ENCODE measurements around the gene STAT5B.

The STAT5B gene

GRCh38 chr17:42178817-42179216 is 97.4 kb downstream of the STAT5B start:
- no peak for DNase-seq (ENCODE audit: low spot score)

GRCh38 chr17:42177684-42178083 is 98.5 kb downstream of the STAT5B start:
- no peak for DNase-seq (ENCODE audit: low spot score)

- DNase-seq (ENCODE audit: low spot score): no peak
Observed at GRCh38 chr17:42174126-42174783, 101.9 kb downstream of the STAT5B start.

- DNase-seq (ENCODE audit: low spot score): no peak
Observed at GRCh38 chr17:42171831-42172230, 104.4 kb downstream of the STAT5B start.

GRCh38 chr17:42169351-42169750 is 106.8 kb downstream of the STAT5B start:
- DNase-seq (ENCODE audit: low spot score): no peak

- DNase-seq (ENCODE audit: low spot score): no peak
Observed at GRCh38 chr17:42167807-42168206, 108.4 kb downstream of the STAT5B start.

GRCh38 chr17:42166196-42166763 is 109.9 kb downstream of the STAT5B start:
- DNase-seq (ENCODE audit: low spot score): no peak

GRCh38 chr17:42165751-42166150 is 110.4 kb downstream of the STAT5B start:
- DNase-seq (ENCODE audit: low spot score): no peak

GRCh38 chr17:42163696-42164407 is 112.3 kb downstream of the STAT5B start:
- no peak for DNase-seq (ENCODE audit: low spot score)

DNA sequence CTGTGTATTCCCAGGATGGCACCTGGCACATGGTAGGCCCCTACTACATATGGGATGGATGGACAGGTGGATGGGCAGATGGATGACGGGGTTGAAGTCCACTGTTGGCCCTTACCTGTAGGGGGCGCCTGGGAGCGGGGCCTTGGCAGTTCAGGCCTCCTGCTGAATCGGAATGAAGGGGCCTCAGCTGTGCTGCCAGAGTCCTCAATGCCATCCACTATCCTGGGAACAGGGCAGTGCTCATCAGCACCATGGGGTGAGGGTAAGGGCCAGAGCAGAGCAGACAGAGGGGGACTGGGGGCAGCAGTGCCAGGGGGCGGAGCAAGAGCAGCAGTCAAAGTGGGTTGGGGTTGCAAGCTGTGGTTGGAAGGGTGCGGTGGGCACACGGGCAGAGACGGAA is 113.1 kb downstream of the STAT5B start:
- DNase-seq (ENCODE audit: low spot score): no peak

- no peak for DNase-seq (ENCODE audit: low spot score)
Observed at GRCh38 chr17:42160531-42160910, 115.7 kb downstream of the STAT5B start.

DNA sequence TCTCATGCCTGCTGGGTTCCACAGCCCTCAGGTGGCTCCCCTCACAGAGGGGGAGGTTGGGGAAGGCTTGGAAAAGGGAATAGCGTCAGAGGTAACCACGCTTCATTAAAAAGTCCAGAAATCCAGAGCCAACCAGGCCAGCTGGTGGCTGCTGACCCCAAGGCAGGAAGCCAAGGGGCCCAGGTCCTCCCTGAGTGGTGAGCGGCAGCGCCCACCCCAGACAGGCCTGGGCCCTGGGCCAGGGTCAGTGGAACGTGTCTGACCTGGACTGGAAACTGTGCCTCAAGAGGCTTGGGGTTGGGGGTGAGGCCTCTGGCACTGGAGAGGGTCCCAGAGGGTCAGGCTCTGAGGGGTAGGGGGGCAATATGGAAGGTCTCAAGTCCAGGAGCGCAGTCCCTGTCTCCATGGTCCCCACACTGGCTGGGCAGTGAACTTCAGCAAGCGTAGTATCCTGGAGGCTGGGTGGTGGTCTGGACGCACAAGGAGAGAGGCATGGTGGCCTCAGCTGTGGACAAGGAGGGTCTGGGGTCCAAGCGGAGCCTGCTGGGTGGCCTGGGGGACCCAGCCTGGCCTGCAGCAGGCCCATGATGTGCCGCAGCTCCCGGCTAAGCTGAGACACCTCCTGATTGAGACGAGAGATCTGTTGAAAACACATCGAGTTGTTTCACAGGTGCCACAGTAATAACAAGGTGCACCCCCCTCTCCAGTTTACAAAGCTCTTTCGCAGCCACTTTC is 116.2 kb downstream of the STAT5B start:
- DNase-seq (ENCODE audit: low spot score): no peak

DNA sequence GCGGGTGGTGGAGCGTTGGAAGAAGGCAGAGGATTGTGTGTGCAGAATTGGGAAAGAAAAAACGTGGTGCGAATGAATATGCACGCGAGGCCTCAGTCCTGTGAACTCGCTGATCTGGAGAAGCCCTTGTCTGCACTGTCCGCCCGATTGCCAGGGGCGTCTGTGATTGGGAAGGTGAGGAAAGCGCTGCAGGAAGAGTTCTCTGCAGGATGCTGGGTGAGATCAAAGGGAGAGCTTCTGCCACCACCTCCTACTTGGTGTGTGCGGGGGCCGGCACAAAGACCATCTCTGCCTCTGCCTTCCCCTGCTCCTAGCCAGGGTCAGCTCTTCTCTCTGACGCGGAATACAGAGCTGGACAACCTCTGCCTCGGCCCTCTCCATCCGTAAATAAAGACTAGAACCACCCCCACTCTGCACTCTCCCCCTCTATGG is 120.6 kb downstream of the STAT5B start:
- no peak for DNase-seq (ENCODE audit: low spot score)

GRCh38 chr17:42153919-42154742 is 122.1 kb downstream of the STAT5B start:
- DNase-seq (ENCODE audit: low spot score): no peak

All from AG08395 (cell line).